ENCODE data around the gene FUZ. TPM values are rescaled to one million over a fixed set of nuclear protein-coding genes. Genes with fewer than 3 reads are reported as not detected.

FUZ gene
- total RNA-seq, 1 experiment from 2014 or later: 1.1 TPM

GRCh38 chr19:49837425-49837824 is 24.3 kb upstream of the FUZ start:
- Histone ChIP-seq H3K9me2 (ENCODE audit: insufficient read depth) (no peaks in the 10 kb centered on the region), H3K4me2 (ENCODE audit: low read length) (no peak overlapping the region), H3K79me2 (ENCODE audit: insufficient read depth, low read length) (no peaks in the 10 kb centered on the region), H3K27me3 (ENCODE audit: insufficient read depth, low read length) (no peaks in the 10 kb centered on the region), H3K4me3 (replicated peaks in 1 of 2; ENCODE audit: low read depth in 1 of 2, low read length in 2 of 2) (no peak overlapping the region), H3K9me3 (ENCODE audit: control insufficient read depth in 1 of 2, insufficient read depth in 1 of 2, low read depth in 1 of 2, low read length in 2 of 2) (no peaks in the 10 kb centered on the region), H2AFZ (ENCODE audit: low read depth, low read length, poor library complexity, severe bottlenecking) (no peak overlapping the region), H4K20me1 (ENCODE audit: insufficient read depth) (no peaks in the 10 kb centered on the region), H3K27ac (ENCODE audit: low read depth, low read length) (no peak overlapping the region), H3K36me3 (ENCODE audit: control insufficient read depth in 1 of 2, insufficient read depth in 2 of 2, low read length in 2 of 2) (peaks cover 32 to 41% of the 10 kb centered on the region in 2 experiments), H3K9ac (ENCODE audit: low read length) (no peak overlapping the region), H3K4me1 (ENCODE audit: control insufficient read depth in 1 of 2, insufficient read depth in 2 of 2, low read length in 2 of 2) (no peaks in the 10 kb centered on the region)
- ChIA-PET POLR2A (no interaction called here), RAD21 (ENCODE audit: low non-redundant PET in 1 of 2, low total read pairs in 2 of 2, uncharacterized antibody in 2 of 2, unreplicated experiment in 2 of 2) (no interaction called here), CTCF (no interaction called here)
- no TSS peak for BruUV-seq (replicated peaks)
- no peak for DNase-seq (ENCODE audit: low read depth, low spot score)
- no peak for ATAC-seq
- no peak for TF ChIP-seq ZBTB33 (IDR thresholded peaks at IDR 0.05; ENCODE audit: extremely low read depth, insufficient replicate concordance, low read length)
- TF ChIP-seq TCF7L2 (IDR thresholded peaks at IDR 0.05; ENCODE audit: borderline replicate concordance, extremely low read depth, insufficient read depth, insufficient read length): no peak
- no peak for TF ChIP-seq SP1 (IDR thresholded peaks at IDR 0.05; ENCODE audit: low read depth)
- no peak for TF ChIP-seq CBX3 (IDR thresholded peaks at IDR 0.05; ENCODE audit: low read depth)
- no peak for TF ChIP-seq MAX (IDR thresholded peaks at IDR 0.05)
- TF ChIP-seq RAD21 (IDR thresholded peaks at IDR 0.05; ENCODE audit: low read depth): no peak
- intact Hi-C loops (cut with micrococcal nuclease): no loop called here

GRCh38 chr19:49837009-49837310 is 23.9 kb upstream of the FUZ start:
- H3K9me2 ChIP-seq (ENCODE audit: insufficient read depth): no peaks in the 10 kb centered on the region

More at GRCh38 chr19:49837009-49837310, 23.9 kb upstream of the FUZ start:
- Histone ChIP-seq H3K9ac (ENCODE audit: low read length) (no peak overlapping the region), H3K36me3 (ENCODE audit: control insufficient read depth in 1 of 2, insufficient read depth in 2 of 2, low read length in 2 of 2) (peaks cover 34 to 46% of the 10 kb centered on the region in 2 experiments), H3K27me3 (ENCODE audit: insufficient read depth, low read length) (no peaks in the 10 kb centered on the region), H3K4me3 (replicated peaks in 1 of 2; ENCODE audit: low read depth in 1 of 2, low read length in 2 of 2) (no peak overlapping the region), H3K4me1 (ENCODE audit: control insufficient read depth in 1 of 2, insufficient read depth in 2 of 2, low read length in 2 of 2) (no peaks in the 10 kb centered on the region), H3K79me2 (ENCODE audit: insufficient read depth, low read length) (no peaks in the 10 kb centered on the region), H3K4me2 (ENCODE audit: low read length) (no peak overlapping the region), H2AFZ (ENCODE audit: low read depth, low read length, poor library complexity, severe bottlenecking) (no peak overlapping the region), H3K9me3 (ENCODE audit: control insufficient read depth in 1 of 2, insufficient read depth in 1 of 2, low read depth in 1 of 2, low read length in 2 of 2) (no peaks in the 10 kb centered on the region), H4K20me1 (ENCODE audit: insufficient read depth) (no peaks in the 10 kb centered on the region), H3K27ac (ENCODE audit: low read depth, low read length) (no peak overlapping the region)
- ATAC-seq (no peak), DNase-seq (ENCODE audit: low read depth, low spot score) (no peak)
- RAD21 ChIA-PET (ENCODE audit: low non-redundant PET in 1 of 2, low total read pairs in 2 of 2, uncharacterized antibody in 2 of 2, unreplicated experiment in 2 of 2): no interaction called here
- no peak for TF ChIP-seq CBX3 (IDR thresholded peaks at IDR 0.05; ENCODE audit: low read depth)
- TF ChIP-seq POLR2AphosphoS5 (IDR thresholded peaks at IDR 0.05; ENCODE audit: low read depth, low read length): no peak
- TF ChIP-seq JUND (IDR thresholded peaks at IDR 0.05): no peak
- no peak for TF ChIP-seq MAX (IDR thresholded peaks at IDR 0.05)
- TF ChIP-seq EZH2 (IDR thresholded peaks at IDR 0.05): no peak
- no peak for TF ChIP-seq SIN3A (IDR thresholded peaks at IDR 0.05; ENCODE audit: low read depth)
- no peak for TF ChIP-seq ELF1 (IDR thresholded peaks at IDR 0.05; ENCODE audit: borderline replicate concordance, low read depth)
- no peak for TF ChIP-seq RAD21 (IDR thresholded peaks at IDR 0.05; ENCODE audit: low read depth)
- no peak for TF ChIP-seq ATF3 (IDR thresholded peaks at IDR 0.05)
- no peak for TF ChIP-seq SP1 (IDR thresholded peaks at IDR 0.05; ENCODE audit: low read depth)
- no peak for TF ChIP-seq ZNF274 (IDR thresholded peaks at IDR 0.05; ENCODE audit: low read depth, low read length)
- no peak for TF ChIP-seq EGR1 (IDR thresholded peaks at IDR 0.05; ENCODE audit: low read depth)
- TF ChIP-seq YY1 (IDR thresholded peaks at IDR 0.05; ENCODE audit: extremely low read depth, insufficient replicate concordance, low read depth, low read length): no peak
- no peak for TF ChIP-seq SRF (IDR thresholded peaks at IDR 0.05; ENCODE audit: low read depth)
- no peak for TF ChIP-seq EZH2phosphoT487 (IDR thresholded peaks at IDR 0.05; ENCODE audit: borderline replicate concordance)
- BruUV-seq (replicated peaks): no TSS peak
- intact Hi-C loops (cut with micrococcal nuclease): no loop called here
- CTCF ChIA-PET: no interaction called here
- POLR2A ChIA-PET: no interaction called here

Measured in HCT116 (cell line).